Upper lobe of right lung (tissue), 1 donor: ENCODE data around the gene SANBR. TPM values are rescaled to one million over a fixed set of nuclear protein-coding genes. Genes with fewer than 3 reads are reported as not detected.

Experiments used
- ATAC-seq: fragments of 200-7000 bp; cut with Tn5 transposase; one replicate; pipeline ENCODE4 v1.9.1; 2020; ENCODE audit warnings: mild to moderate bottlenecking, moderate library complexity
- DNase-seq: peaks from one replicate; pipeline ENCODE4 v3.0.0-alpha.2; 2020
- H3K27ac ChIP-seq: fragments of 200-600 bp; one replicate; pipeline ENCODE4 v1.8.0; 2022
- H3K27me3 ChIP-seq: fragments of 200-600 bp; one replicate; pipeline ENCODE4 v1.8.0; 2022; ENCODE audit warnings: mild to moderate bottlenecking
- H3K36me3 ChIP-seq: fragments of 200-600 bp; one replicate; pipeline ENCODE4 v1.8.0; 2022
- H3K4me1 ChIP-seq: fragments of 200-600 bp; one replicate; pipeline ENCODE4 v1.8.0; 2022
- H3K4me3 ChIP-seq: fragments of 200-600 bp; one replicate; pipeline ENCODE4 v1.8.0; 2022; ENCODE audit warnings: mild to moderate bottlenecking
- H3K9me3 ChIP-seq: fragments of 200-600 bp; one replicate; pipeline ENCODE4 v1.8.0; 2022
- intact Hi-C: fragments of 100-400 bp; cut with DNase I; formaldehyde crosslinking; loops from one replicate; pipeline ENCODE4 v1.11.0; 2022
- total RNA-seq: library from RNA; stranded (reverse); fragmentation: NEBNext Ultra II Directional; extraction: Animal tissue kit (Norgen Biotek cat#: 25700); gene quantifications from one replicate; pipeline ENCODE4 v1.2.1, GENCODE V29; 2021
- TF ChIP-seq, protein P1 (sequence below): fragments of 200-600 bp; IDR thresholded peaks from one replicate; pipeline ENCODE4 v1.8.0; 2022; ENCODE audit warnings: antibody characterized with exemption
- donor health status: DM: no; HTN: yes; CAD: no; lungs with severe emphysema.

The SANBR gene
- total RNA-seq, 1 donor from 2014 or later: 11.1 TPM

- TF ChIP-seq, protein P1, sequence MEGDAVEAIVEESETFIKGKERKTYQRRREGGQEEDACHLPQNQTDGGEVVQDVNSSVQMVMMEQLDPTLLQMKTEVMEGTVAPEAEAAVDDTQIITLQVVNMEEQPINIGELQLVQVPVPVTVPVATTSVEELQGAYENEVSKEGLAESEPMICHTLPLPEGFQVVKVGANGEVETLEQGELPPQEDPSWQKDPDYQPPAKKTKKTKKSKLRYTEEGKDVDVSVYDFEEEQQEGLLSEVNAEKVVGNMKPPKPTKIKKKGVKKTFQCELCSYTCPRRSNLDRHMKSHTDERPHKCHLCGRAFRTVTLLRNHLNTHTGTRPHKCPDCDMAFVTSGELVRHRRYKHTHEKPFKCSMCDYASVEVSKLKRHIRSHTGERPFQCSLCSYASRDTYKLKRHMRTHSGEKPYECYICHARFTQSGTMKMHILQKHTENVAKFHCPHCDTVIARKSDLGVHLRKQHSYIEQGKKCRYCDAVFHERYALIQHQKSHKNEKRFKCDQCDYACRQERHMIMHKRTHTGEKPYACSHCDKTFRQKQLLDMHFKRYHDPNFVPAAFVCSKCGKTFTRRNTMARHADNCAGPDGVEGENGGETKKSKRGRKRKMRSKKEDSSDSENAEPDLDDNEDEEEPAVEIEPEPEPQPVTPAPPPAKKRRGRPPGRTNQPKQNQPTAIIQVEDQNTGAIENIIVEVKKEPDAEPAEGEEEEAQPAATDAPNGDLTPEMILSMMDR: no peak
- Histone ChIP-seq H3K36me3 (no peaks in the 10 kb centered on the region), H3K9me3 (no peaks in the 10 kb centered on the region), H3K4me1 (no peaks in the 10 kb centered on the region), H3K27me3 (no peaks in the 10 kb centered on the region), H3K4me3 (no peak overlapping the region), H3K27ac (no peak overlapping the region)
- intact Hi-C loops: no loop called here
- DNase-seq: no peak
- no peak for ATAC-seq
Measured at GRCh38 chr2:61059382-61059781, 6.3 kb upstream of the SANBR start.

DNA sequence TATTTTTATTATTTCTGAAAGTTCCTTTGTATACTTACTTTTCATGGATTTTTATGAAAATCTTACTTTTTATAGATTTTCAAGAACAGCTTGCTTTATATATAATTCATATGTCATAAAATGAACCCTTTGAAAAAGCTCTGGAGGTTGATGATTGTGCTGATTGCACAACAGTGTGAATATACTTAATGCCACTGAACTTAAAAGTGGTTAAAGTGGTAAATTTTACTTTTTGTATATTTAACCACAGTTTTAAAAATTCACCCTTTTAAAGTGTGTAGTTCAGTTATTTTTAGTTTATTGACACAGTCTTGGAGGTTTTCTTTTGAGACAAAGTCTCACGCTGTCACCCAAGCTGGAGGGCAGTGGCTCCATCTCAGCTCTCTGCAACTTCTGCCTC is 8.4 kb downstream of the SANBR start:
- Histone ChIP-seq H3K4me3 (no peak overlapping the region), H3K4me1 (no peaks in the 10 kb centered on the region), H3K27ac (no peak overlapping the region), H3K36me3 (peaks cover 30% of the 10 kb centered on the region), H3K27me3 (no peaks in the 10 kb centered on the region), H3K9me3 (no peaks in the 10 kb centered on the region)
- no peak for DNase-seq
- no peak for ATAC-seq
- intact Hi-C loops: no loop called here
- TF ChIP-seq, protein P1: no peak

DNA sequence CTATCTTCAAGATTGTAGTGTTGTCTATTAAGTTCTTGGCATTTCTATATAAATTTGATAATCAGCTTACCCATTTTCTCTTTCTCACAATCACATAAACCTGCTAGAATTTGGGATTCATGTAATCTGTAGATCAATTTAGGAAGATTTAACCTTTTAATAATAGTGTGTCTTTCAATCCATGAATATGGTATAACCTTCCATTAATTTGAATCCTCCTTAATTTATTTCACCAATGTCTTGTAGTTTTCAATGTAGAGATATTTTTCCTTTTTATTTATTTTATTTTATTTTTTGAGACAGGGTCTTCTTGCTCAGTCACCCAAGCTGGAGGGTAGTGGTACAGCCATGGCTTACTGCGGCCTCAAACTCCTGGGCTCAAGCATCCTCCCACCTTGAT is 20.2 kb downstream of the SANBR start:
- H3K4me1 ChIP-seq: no peaks in the 10 kb centered on the region
- H3K27ac ChIP-seq: no peak overlapping the region
- intact Hi-C loops: no loop called here
- TF ChIP-seq, protein P1: no peak
- no peak overlapping the region for H3K4me3 ChIP-seq
- ATAC-seq (no peak), DNase-seq (no peak)
- H3K27me3 ChIP-seq: no peaks in the 10 kb centered on the region
- peaks cover 28% of the 10 kb centered on the region for H3K36me3 ChIP-seq
- H3K9me3 ChIP-seq: no peaks in the 10 kb centered on the region

DNA sequence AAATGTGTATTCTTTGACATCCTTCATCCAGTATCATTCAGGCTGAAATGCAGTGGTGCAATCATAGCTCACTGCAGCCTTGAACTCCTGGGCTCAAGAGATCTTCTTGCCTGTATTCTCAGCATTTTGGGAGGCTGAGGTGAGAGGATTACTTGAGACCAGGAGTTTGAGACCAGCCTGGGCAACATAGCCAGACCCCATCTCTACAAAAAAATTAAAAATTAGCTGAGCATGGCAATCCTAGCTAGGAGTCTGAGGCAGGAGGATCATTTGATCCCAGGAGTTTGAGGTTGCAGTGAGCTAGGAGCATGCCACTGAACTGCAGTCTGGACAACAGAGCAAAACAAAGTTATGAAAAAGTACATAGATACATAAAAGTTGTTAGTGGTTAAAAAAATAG is 24.1 kb downstream of the SANBR start:
- intact Hi-C loops: no loop called here
- Histone ChIP-seq H3K27ac (no peak overlapping the region), H3K4me3 (no peak overlapping the region), H3K27me3 (no peaks in the 10 kb centered on the region), H3K36me3 (peaks cover 24% of the 10 kb centered on the region), H3K4me1 (no peaks in the 10 kb centered on the region), H3K9me3 (no peaks in the 10 kb centered on the region)
- TF ChIP-seq, protein P1: no peak
- no peak for DNase-seq
- ATAC-seq: no peak

GRCh38 chr2:61090386-61090921 is 24.8 kb downstream of the SANBR start:
- Histone ChIP-seq H3K9me3 (no peaks in the 10 kb centered on the region), H3K4me1 (no peaks in the 10 kb centered on the region), H3K27ac (no peak overlapping the region), H3K27me3 (no peaks in the 10 kb centered on the region), H3K4me3 (no peak overlapping the region), H3K36me3 (peaks cover 20% of the 10 kb centered on the region)
- TF ChIP-seq, protein P1: no peak
- DNase-seq (no peak), ATAC-seq (no peak)
- intact Hi-C loops: no loop called here

DNA sequence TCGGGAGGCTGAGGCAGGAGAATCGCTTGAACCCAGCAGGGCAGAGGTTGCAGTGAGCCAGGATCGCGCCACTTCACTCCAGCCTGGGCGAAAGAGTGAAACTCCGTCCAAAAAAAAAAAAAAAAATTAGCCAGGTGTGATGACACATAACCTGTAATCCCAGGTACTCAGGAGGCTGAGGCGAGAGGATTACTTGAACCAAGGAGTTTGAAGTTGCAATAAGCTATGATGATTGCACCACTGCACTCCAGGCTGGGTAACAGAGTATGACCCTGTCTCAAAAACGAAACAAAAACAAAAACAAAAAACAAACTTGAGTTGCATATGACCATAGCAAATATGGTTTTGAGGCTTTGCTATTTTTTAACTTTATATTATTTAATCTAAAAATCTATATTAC is 25.8 kb downstream of the SANBR start:
- H3K27me3 ChIP-seq: no peaks in the 10 kb centered on the region
- no peaks in the 10 kb centered on the region for H3K9me3 ChIP-seq
- H3K27ac ChIP-seq: no peak overlapping the region
- peaks cover 12% of the 10 kb centered on the region for H3K36me3 ChIP-seq
- DNase-seq (no peak), ATAC-seq (no peak)
- no peak overlapping the region for H3K4me3 ChIP-seq
- TF ChIP-seq, protein P1: no peak
- H3K4me1 ChIP-seq: no peaks in the 10 kb centered on the region
- intact Hi-C loops: no loop called here
